HG02973 (cell line): ENCODE measurements around the gene ALDH9A1.
"Not testable (repeated sequence)": the region's sequence is repeated elsewhere in the genome, so short reads cannot be mapped to it uniquely, and the experiment has no call there.

Experiments
- ATAC-seq: cut with Tn5 transposase; IDR thresholded peaks from one replicate; pipeline ENCODE4 v1.9.1; 2021; ENCODE audit warnings: moderate library complexity; ENCODE audit not compliant: unreplicated experiment

Gene ALDH9A1

DNA sequence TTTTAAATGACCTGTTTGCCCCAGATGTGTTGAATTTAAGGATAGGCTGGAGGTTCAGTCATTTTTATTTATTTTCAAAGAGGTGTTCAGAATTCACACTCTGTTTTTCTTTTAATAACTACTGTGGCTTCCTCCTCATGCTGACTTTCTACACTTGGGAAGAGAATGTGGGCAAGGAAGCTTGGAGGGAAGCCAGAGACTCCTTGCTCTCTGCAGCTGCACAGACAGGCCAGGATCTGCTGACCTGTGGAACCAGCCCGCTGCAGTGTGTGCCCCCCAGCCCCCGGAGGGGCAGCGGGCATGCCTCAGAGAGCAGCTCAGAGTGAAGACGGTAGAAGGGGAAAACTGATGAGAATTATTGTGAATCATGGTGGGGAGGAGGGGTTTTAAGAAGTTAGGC lies 50.4 kb downstream of the ALDH9A1 start:
- ATAC-seq, result no peak

DNA sequence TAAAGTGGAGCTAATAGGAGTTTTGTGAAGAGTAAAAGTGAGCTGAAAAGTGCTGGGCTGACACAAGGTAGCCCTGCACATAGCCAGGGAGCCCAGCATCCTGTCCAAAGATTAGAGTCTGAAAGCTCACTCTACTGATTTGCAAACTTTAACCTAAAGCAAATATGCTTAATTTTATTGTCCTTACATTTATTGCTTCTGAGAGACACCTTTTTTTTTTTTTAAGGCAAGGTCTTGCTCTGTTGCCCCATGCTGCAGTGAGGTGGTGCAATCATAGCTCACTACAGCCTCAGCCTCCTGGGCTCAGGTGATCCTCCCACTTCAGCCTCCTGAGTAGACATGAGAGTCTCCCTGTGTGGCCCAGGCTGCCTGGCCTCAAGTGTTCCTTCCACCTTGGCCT lies 50.8 kb downstream of the ALDH9A1 start:
- no peak for ATAC-seq

DNA sequence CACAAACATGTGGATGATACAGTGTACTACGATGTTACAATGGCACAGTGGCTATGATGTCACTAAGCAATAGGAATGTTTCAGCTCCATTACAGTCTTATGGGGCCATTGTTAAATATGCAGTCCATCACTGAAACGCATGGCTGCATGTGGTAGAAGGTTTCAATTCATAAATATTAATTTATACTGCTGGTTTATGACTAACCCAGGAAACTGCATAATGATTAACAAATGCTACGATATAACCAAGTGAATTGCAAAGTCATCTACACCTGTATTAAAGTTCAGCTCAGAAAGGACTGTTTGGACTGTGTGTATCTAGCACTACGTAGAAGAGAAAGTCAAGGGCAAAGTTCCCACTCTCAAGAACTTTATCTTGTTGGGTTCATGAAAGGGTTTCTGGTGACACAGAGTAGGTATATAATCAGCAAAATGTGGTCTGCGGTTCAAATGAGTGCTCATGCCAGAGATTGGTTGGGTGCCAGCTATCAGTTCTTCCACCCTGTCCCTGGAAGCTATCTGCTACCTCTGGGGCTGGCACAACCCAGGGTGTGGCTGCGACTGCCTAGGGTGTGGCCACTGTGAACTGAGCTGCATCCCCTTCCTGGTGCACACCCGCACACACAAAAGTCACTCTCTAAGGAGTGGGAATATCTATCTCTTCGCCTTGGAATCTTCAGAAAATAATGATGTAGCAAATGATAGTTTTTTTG lies 52.6 kb downstream of the ALDH9A1 start:
- no peak for ATAC-seq

DNA sequence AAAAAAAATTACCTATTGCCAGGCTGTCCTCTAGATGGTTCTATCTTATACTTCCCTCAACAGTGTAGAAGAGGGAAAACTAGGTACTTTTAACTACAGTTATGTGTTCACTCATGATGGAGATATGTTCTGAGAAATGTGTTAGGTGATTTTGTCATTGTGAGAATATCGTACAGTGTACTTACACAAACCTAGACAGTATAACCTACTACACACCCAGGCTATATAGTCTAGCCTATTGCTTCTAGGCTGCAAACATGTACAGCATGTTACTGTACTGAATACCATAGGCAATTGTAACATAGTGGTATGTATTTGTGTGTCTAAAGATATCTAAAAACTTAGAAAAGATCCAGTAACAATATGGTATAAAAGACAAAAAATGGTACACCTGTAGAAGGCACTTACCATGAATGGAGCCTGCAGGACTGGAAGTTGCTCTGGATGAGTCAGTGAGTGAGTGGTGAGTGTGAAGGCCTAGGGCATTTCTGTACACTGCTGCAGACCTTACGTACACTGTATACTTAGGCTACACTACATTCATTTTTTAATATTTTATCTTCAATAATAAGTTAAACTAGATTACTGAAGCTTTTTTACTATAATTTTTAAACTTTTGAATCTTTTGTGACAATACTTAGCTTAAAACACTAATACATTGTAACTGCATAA lies 54.2 kb downstream of the ALDH9A1 start:
- no peak for ATAC-seq

DNA sequence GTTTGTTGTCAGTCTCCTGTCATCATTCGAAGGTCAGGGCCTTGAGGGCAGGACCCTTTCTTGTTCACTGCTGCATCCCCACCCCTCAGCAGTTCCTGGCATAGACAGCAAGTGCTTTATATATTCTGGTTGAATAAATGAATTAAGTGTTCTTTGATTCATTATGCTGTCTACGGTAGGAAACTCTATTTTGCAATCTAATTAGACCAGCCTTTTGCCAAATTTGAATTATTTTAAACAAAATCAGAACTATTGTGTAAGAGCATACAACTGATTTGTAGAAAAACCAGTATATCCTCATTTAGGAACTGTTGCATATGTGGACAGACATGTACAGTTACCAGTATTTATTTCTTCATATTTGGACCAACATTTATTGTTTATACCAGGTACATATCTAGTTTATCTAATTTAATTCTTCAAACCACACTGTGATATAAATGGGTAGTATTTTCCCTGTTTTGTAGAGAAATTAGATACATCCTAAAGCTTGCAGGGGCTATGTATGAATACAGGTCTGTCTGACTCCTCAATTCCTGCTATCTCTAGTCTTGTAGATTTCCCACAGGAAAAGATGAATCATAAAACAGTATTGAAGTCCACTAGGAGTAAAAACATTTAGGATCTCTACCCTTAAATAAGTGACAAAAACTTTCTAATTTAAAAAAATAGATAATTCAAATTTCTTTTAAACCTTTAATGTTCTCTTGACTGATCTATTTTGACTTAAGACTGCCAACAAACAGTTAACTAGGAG lies 57.0 kb downstream of the ALDH9A1 start:
- ATAC-seq, result no peak

DNA sequence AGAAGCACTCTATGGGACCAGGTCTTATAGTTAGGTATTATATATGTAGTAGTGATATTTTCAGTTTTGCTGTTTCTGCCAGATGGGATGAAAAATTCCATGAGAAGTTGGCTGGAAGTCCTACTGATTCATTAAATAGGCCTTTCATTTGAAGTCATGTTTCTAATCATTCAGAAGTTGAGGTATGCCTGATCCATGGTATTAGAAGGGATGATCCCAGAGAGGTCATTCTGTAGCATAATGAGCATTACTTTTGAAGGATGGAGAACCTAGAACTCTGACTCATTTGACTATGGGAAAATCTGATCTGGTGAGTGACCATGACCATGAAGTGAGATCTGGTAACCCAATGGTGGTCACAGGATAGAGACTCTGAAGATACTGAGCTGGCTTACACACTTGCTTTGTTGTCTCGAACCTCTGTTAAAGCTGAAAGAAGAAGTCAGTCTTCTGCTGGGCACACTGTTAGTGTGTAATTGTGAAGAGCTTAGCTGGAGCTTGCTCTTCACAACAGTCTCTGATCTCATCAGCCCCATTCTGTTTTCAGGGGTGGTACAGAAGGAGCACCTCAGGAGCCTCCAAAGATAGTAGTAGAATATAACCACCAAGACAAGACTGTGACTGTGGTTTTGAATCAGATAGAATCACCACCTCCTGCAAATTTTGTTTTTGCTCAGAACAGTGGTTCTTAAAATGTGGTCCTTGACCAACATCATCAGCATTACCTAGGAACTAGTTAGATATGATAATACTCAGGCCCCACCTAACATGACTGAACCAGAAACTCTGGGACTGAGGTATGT lies 58.3 kb downstream of the ALDH9A1 start:
- no peak for ATAC-seq

DNA sequence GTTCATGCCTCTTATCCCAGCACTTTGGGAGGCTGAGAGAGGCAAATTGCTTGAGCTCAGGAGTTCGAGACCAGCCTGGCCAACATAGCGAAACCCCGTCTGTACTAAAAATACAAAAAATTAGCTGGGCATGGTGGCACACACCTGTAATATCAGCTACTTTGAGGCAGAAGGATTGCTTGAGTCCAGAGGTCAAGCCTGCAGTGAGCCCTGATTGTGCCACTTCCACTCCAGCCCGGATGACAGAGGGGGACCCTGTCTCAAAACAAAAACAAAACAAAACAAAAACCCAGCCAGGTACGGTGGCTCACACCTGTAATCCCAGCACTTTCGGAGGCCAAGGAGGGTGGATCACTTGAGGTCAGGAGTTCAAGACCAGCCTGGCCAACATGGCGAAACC lies 60.2 kb downstream of the ALDH9A1 start:
- not testable (repeated sequence) for ATAC-seq

DNA sequence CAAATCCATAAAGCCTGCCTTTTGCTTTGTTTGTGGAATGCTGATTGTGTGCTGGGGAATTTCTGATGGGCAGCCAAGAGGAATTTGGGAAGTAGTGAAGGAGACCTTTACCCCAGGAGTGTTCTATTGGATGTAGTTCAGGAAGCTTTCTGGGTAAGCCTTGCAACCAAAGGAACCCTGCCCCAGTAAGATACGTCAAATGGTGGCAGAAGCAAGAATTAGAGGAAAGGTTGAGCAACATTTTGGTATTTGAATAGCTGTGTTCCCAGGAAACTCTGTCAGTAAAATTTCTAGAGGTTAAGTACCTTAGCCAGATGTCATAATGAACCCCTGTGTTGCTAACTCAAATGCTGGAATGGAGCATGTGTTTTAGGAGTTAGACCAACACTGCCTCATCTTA lies 60.9 kb downstream of the ALDH9A1 start:
- no peak for ATAC-seq

DNA sequence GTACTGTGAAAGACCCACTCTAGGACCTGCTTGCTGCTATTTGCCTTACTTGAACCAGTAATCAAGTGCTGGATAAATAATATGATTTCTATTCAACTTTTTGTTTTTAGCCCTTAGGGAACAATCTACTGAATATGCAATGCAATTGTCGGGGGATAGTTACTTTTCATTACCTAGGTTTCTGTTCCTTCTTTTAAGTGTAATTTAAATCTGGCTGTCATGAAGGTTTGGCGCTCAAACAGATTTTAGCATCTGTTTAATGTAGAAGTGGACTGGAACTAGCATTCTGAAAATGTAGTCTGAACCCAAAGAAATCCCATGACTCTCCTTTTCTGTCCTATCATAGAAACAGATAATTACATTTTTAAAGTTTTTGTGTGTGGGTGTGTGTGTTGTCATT lies 62.5 kb downstream of the ALDH9A1 start:
- ATAC-seq, result no peak

DNA sequence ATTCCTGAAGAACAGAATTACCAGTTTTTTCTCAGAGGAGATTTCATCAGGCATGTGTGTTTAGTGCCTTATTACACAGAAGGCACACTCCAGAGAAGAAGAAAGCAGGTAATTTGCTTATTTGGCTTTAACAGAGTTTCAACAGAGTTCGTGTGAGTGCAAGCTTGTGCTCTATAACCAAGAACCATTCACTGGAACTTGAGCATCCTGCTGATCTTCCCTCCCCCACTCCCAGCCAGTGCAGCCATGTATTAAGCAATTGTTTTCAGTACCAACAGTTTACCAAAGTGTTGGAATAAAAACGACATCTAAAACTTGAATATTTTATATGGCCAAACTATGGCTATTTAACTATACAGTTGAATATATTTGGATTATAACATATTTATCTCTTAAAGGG lies 63.0 kb downstream of the ALDH9A1 start:
- no peak for ATAC-seq

DNA sequence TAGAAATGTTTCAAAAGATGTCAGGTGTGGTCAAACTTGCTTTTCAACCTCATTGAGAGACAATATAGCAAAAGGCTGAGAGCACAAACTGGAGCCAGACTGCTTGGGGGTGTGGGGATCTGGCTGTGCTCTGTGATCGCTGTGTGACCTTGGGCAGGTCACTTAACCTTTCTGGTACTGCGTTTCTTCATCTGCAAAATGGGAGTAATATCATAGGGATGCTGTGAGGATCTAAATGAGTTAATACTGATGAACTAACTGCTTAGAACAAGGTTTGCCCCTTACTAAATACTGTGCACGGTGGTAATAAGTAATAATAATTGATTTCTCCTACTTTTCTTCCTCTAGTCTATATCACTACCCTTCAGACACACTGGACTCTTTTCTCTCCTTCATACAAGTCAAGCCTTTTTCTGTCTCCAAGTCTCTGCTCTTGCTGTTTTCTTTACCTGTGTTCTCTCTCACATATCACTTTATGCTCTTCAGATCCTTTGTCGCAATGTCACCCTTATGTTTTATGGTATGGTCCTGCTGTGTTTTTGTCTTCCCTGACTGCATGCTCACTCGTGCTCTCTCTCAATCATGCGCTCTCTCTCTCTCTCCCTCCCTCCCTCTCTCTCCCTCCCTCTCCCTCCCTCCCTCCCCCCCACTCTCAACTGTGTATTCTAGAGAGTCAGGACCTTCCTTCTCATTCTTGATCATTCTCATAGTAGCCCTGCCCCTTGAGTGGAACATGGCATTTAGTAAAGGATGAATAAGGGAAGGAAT lies 64.0 kb downstream of the ALDH9A1 start:
- ATAC-seq, result no peak

DNA sequence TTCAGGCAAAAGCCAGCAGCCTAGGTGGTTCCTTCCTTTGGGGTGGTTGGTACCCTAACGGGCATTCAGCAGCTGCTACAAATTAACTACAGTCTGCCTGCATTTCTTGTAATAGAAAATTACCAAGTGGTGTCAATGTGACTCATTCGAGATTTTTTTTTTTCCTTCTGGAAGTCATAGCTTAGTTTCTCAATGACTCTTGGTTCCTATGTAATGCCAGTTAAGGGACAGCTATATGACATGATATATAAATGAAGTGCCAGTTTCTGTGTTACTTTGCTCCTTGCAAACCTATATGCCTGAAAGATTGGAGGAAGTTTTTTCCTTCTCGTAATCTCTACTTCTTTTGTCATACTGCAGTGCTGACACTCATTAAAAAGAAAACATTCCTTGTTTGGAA lies 64.7 kb downstream of the ALDH9A1 start:
- ATAC-seq, result no peak

DNA sequence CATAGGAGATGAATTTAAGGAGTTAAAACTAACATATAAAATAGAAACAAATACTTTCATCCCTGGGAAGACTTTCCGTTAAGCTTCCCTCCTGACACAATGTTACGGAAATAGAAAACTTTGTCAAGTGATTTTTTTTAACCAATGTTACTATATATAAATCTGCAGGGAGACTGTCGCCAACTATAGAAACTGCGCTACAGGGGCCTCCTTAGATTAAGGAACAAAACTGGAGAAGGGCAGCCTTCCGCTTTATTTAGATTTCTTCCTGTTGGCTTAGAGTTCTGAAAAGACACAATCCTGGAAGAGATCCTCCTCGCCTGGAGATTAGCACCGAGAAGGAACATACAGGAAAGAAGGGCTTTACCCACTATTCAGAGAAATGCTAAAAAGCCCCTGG lies 65.9 kb downstream of the ALDH9A1 start:
- no peak for ATAC-seq

DNA sequence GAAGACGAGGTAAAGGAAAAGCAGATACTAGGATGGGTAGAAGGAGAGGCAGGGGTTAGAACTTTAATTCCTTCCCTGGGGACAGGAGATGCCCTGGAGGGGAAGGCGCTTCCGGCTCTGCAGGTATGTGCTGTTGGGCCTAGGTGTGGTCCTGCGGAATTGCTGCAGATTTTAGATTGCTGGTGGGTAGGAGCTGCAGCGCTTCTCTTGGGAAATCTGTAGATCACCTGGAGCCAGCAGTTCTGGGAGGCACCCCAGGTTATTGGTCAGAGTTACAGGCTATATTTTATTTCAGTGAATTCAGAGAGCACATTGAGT lies 66.3 kb downstream of the ALDH9A1 start:
- no peak for ATAC-seq

DNA sequence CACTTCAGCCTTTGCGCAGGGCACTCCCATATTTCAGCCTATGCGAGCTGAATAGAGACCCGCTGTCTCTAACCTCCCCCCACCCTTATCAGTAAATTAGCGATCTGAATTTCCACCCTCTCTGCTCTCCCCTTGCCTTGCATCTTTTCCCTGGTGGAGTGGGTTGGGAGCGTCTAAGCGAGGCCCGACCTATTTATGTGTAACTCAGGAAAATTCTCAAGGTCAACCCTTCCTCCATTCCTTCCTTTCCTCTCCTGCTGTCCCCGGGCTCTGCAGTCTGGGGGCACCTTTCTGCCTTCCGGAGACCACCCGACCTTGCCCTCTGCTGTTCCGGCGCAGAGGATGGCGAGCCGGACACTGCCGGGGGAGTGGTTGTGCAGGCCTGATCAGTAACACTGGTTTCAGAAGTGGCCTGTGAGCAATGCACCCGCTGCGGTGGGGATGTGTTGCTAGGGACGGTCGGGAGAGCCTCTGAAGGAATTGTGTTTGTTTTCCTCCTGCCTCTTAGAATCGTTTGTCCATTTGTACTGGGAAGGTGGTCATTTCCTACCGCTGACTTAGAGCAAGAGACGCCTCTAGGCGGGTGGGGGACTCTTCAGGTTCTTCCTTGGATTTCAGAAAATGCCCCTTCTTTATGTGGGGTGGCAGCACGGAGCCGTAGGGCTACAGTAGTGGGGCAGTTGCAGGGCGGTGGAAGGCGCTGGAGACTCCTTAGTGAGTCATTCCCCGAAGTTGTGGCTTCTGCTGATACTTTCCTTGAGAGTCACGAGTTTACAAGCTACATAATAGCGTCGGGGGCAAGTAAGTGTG lies 66.8 kb downstream of the ALDH9A1 start:
- ATAC-seq, result peak; percentile 33

DNA sequence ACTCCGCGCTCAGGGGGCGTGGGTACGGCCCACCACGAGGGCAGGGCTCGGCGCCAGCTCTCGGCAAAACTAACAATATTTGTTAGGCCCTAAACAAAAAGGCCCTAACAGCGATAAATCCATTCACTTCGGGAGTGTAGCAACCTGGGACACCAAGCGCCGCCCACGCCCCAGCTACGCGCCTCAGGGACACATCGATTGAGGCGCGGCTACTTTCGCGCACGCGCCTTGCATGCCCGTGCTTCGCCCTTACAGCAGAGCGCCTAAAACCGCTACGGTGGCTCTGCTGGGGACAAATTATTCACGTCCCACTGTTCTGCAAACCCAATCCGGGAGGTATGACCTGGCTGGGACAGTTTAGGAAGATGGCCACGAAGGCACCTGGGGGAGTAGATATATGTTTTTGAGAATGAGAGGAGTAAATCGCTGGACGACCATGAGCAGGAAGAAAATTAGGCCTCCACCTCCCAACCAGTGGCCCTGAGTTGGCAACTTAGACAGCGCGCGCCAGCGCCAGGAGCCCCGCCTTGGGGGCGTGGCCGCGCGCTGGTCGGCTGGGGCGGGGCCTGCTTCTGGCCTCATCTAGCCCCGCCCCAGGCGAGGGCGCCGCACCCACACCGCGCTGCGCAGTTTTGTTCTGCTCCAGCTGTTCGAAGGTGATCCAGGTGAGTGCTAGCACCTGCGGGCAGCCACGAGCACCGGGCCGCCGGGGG lies 67.6 kb downstream of the ALDH9A1 start, which contains the start of gene MGST3:
TSS of gene MGST3 (plus strand) at position 606 of the 713 bp plus-strand sequence. CDS start 18,614 bp downstream, outside the sequence.
- peak; percentile 84 for ATAC-seq

DNA sequence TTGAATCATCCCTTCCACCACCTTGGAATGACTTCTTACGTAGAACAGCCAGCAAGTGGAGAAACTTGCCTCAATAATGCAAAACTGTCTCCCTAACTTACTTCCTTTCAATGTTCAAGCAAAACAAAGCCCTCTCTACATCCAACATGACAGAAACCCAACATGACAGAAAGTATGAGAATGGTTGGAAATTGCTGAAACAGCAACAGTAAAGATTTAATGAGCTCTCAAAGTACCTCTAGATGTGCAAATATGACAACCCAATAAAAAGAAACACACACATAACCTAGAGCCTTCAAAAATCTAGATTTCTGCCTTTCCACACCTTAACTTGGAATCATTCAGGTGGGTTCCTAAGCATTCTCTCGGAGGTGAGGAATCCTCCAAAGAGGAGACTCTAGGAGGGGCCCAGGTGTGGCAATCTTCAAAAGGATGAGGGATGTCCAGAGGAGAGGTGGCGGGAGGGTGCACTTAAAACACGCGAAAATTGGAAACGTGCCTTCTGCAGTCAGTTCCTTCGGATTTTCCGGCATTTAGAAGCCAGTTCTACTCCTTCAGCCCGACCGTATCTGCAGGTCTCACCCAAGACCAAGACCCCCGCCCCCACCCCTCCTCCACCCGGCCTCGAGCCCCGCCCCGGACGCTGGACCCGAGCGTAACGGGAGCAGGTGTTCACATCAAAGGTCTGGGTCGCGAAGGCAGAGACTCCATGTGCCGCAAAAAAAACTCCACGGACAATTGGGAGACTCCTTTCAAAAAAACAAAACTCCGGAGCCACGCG lies 68.3 kb downstream of the ALDH9A1 start:
- ATAC-seq, result peak; percentile 0

DNA sequence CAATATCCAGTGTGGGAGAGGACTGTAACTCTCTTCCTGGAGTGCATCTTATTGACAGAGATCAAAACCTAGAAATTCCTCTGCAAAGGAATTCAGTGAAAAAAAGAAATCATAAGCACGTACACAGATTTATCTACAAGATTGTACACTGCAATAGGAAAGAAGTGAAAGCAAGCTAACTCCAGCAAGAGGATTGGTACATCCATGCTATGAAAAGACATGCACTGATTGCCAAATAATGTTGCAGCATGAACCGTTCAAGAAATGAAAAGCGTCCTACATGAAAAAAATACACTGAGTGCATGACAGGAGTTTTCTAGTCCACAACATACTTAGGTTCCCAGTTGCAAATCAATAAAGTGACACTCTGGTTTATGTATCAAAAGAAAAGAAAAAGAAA lies 69.2 kb downstream of the ALDH9A1 start:
- no peak for ATAC-seq
